PC-9 (cell line): ENCODE results near the gene MBTPS1. TPM values are rescaled to one million over a fixed set of nuclear protein-coding genes. Genes with fewer than 3 reads are reported as not detected.

Experiments
- BruUV-seq: library from RNA; stranded (reverse); fragments of 400-500 nt; replicated peaks from 2 replicates; lab custom pipeline; 2021; lab: Mats Ljungman, UMichigan
- CTCF ChIA-PET: fragments of 300-600 bp; sonication (Branson Sonifier 250); formaldehyde crosslinking; loops from one replicate; lab custom pipeline; 2022; ENCODE audit warnings: antibody characterized with exemption; lab: Charles Lee
- POLR2A ChIA-PET: fragments of 300-600 bp; sonication (Branson Sonifier 250); formaldehyde crosslinking; loops from one replicate; lab custom pipeline; 2022; ENCODE audit warnings: antibody characterized with exemption; ENCODE audit not compliant: unreplicated experiment; lab: Charles Lee
- DNase-seq, 2 experiments: peaks; one replicate each; pipeline versions ENCODE4 v3.0.0 to v3.0.0-alpha.2; 2015 to 2022; ENCODE audit warnings: mixed read lengths in 1 of 2
- H2AFZ ChIP-seq: fragments of 200-600 bp; sonication (generic); 2 replicates; pipeline ENCODE4 v1.8.1; 2017; ENCODE audit warnings: antibody characterized with exemption
- H3F3A ChIP-seq: fragments of 200-600 bp; sonication (generic); 2 replicates; pipeline ENCODE4 v1.8.1; 2017; ENCODE audit warnings: antibody characterized with exemption, mild to moderate bottlenecking, low read depth; ENCODE audit not compliant: insufficient read depth
- H3K27ac ChIP-seq: fragments of 200-600 bp; sonication (generic); 2 replicates; pipeline ENCODE4 v1.6.1; 2016; ENCODE audit warnings: mixed run types
- H3K27me3 ChIP-seq: fragments of 200-600 bp; sonication (generic); 2 replicates; pipeline ENCODE4 v1.6.1; 2016; ENCODE audit warnings: low read depth, mixed run types; ENCODE audit not compliant: insufficient read depth
- H3K36me3 ChIP-seq: fragments of 200-600 bp; sonication (generic); 2 replicates; pipeline ENCODE4 v1.6.1; 2016; ENCODE audit warnings: low read depth, mixed run types
- H3K4me1 ChIP-seq: fragments of 200-600 bp; sonication (generic); replicated peaks from 2 replicates; pipeline ENCODE4 v1.6.1; 2016; ENCODE audit warnings: mixed run types; ENCODE audit not compliant: insufficient read depth
- H3K4me2 ChIP-seq: fragments of 200-600 bp; sonication (generic); 2 replicates; pipeline ENCODE4 v1.6.1; 2017; ENCODE audit warnings: mixed run types
- H3K4me3 ChIP-seq: fragments of 200-600 bp; sonication (generic); 2 replicates; pipeline ENCODE4 v1.6.1; 2016; ENCODE audit warnings: mixed run types
- H3K79me2 ChIP-seq: fragments of 200-600 bp; sonication (generic); 2 replicates; pipeline ENCODE4 v1.6.1; 2017; ENCODE audit warnings: low read depth, mixed run types
- H3K9me2 ChIP-seq: fragments of 200-600 bp; sonication (generic); 2 replicates; pipeline ENCODE4 v1.8.1; 2017; ENCODE audit warnings: mild to moderate bottlenecking; ENCODE audit not compliant: insufficient read depth
- H3K9me3 ChIP-seq: fragments of 200-600 bp; sonication (generic); 2 replicates; pipeline ENCODE4 v1.8.1; 2016; ENCODE audit warnings: low read depth; ENCODE audit not compliant: insufficient read depth
- H4K20me1 ChIP-seq: fragments of 200-600 bp; sonication (generic); 2 replicates; pipeline ENCODE4 v1.8.1; 2017; ENCODE audit not compliant: insufficient read depth
- EZH2 ChIP-seq: fragments of 200-600 bp; sonication (generic); IDR thresholded peaks from 2 replicates; pipeline ENCODE4 v1.8.0; 2017; ENCODE audit warnings: antibody characterized with exemption, low read depth
- intact Hi-C: fragments of 100-400 bp; cut with micrococcal nuclease; formaldehyde crosslinking; loops from one replicate; pipeline ENCODE4 v1.10.0; 2022; ENCODE audit not compliant: unreplicated experiment
- total RNA-seq: library from RNA; stranded (reverse); gene quantifications from 2 replicates; pipeline ENCODE4 v1.2.3, GENCODE V29; 2021
- TF ChIP-seq, protein P1 (sequence below): fragments of 200-600 bp; sonication (generic); conservative IDR thresholded peaks from 2 replicates; pipeline ENCODE4 v1.6.1; 2017; ENCODE audit warnings: mixed run types, antibody characterized with exemption, mild to moderate bottlenecking, moderate library complexity

The MBTPS1 gene
- total RNA-seq, 1 experiment from 2014 or later: 96.0 TPM

DNA sequence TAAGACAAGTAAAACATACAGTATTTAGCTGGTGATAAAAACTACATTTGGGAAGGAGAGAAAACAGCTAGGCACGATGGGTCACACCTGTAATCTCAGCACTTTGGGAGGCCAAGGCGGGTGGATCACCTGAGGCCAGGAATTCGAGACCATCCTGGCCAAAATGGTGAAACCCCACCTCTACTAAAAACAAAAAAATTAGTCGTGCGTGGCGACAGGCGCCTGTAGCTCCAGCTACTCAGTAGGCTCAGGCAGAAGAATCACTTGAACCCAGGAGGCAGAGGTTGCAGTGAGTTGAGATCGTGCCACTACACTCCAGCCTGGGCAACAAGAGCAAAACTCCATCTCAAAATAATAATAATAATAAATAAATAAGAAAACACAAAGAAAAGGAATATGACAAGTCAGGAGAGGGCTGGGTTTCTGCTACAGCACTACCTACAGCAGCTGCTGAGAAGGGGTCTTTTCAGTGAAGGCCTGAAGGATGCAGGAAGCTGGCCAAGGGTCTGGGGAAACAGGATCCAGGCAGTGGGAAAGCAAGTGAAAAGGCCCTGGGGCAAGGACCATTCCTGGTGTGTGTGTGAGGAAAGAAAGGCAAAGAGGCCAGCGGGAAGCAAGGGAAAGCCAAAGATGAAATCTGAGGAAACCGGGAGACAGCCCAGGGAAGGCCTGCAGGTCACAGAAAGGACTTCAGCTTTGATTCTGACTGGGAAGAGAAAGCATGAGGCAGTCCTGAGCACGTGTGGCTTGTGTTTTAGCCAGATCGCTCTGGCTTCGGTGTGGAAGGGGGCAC is 10.6 kb downstream of the MBTPS1 start:
- DNase-seq: no peak
- peaks cover 29% of the 10 kb centered on the region for H4K20me1 ChIP-seq
- no peak overlapping the region for H3K27ac ChIP-seq
- H3K4me1 ChIP-seq: peaks cover 40% of the 10 kb centered on the region
- ChIA-PET POLR2A (no interaction called here), CTCF (no interaction called here)
- no peaks in the 10 kb centered on the region for H3K9me2 ChIP-seq
- H3K27me3 ChIP-seq: no peaks in the 10 kb centered on the region
- H3F3A ChIP-seq: peaks cover 26% of the 10 kb centered on the region
- no peak overlapping the region for H2AFZ ChIP-seq
- no peak overlapping the region for H3K4me2 ChIP-seq
- intact Hi-C loops: no loop called here
- H3K9me3 ChIP-seq: no peaks in the 10 kb centered on the region
- peaks cover 89% of the 10 kb centered on the region for H3K79me2 ChIP-seq
- no TSS peak for BruUV-seq
- TF ChIP-seq EZH2: no peak
- TF ChIP-seq, protein P1, sequence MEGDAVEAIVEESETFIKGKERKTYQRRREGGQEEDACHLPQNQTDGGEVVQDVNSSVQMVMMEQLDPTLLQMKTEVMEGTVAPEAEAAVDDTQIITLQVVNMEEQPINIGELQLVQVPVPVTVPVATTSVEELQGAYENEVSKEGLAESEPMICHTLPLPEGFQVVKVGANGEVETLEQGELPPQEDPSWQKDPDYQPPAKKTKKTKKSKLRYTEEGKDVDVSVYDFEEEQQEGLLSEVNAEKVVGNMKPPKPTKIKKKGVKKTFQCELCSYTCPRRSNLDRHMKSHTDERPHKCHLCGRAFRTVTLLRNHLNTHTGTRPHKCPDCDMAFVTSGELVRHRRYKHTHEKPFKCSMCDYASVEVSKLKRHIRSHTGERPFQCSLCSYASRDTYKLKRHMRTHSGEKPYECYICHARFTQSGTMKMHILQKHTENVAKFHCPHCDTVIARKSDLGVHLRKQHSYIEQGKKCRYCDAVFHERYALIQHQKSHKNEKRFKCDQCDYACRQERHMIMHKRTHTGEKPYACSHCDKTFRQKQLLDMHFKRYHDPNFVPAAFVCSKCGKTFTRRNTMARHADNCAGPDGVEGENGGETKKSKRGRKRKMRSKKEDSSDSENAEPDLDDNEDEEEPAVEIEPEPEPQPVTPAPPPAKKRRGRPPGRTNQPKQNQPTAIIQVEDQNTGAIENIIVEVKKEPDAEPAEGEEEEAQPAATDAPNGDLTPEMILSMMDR: no peak
- H3K4me3 ChIP-seq: no peak overlapping the region
- H3K36me3 ChIP-seq: peaks cover 10% of the 10 kb centered on the region

DNA sequence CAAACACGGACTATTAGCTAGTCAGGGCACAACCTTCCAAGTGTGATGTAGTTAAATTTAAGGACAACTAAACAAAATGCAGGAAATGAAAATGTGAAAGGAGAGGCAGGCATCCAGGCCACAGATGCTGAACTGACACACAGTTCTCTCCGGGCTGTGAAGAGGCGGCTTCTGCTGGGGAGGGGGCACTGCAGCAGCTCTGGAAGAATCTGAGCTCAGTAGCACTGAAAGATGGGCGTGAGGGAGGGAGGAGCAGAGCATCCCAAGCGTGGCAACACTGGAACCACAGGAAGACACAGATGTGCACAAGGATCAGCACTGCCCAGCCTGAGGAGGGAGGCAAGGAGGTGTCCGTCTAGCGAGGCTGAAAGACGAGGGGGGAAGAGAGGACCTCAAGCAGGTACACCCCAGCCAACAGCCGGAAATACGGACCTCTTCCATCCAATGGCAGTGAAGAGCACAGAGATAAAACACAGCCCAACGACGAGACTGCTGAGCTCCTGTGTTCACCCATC is 11.4 kb downstream of the MBTPS1 start:
- H3K27ac ChIP-seq: 0 out of 2 replicates have a peak overlapping the region, but pooled peaks have one; percentile 60
- DNase-seq: no peak
- H3K79me2 ChIP-seq: peaks cover 89% of the 10 kb centered on the region
- ChIA-PET CTCF (interaction anchor here (0.7 kb wide), 1 partner anchor 33 kb away, joined by 5 read pairs; no protein-coding TSS in a partner anchor), POLR2A (no interaction called here)
- H3K4me3 ChIP-seq: no peak overlapping the region
- TF ChIP-seq EZH2: no peak
- TF ChIP-seq, protein P1: no peak
- no peaks in the 10 kb centered on the region for H3K9me2 ChIP-seq
- BruUV-seq: no TSS peak
- intact Hi-C loops: no loop called here
- H4K20me1 ChIP-seq: peaks cover 26% of the 10 kb centered on the region
- peaks cover 10% of the 10 kb centered on the region; the same call in 1 of the 2 replicates for H3K36me3 ChIP-seq
- peaks cover 28% of the 10 kb centered on the region for H3F3A ChIP-seq
- peaks cover 48% of the 10 kb centered on the region for H3K4me1 ChIP-seq
- H3K4me2 ChIP-seq: peak overlapping the region; percentile 65; the same call in 1 of the 2 replicates
- no peaks in the 10 kb centered on the region for H3K9me3 ChIP-seq
- H3K27me3 ChIP-seq: no peaks in the 10 kb centered on the region
- no peak overlapping the region for H2AFZ ChIP-seq

DNA sequence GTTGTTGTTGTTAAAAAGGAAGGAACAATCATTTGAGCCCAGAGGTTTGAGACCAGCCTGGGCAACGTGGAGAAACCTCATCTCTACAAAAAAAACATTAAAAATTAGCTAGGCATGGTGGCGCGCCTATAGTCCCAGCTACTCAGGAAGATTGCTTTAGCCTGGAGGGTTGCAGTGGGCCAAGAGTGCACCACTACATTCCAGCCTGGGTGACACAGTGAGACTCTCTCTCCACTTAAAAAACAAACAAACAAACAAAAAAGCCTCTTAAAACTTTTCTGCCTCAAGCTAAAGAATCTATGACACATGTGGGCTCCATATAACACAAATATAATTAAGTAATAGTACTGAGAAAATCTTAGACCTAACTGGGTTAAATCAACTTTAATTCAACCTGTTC is 12.5 kb downstream of the MBTPS1 start:
- H3K36me3 ChIP-seq: peaks cover 9% of the 10 kb centered on the region; the same call in 1 of the 2 replicates
- peak in 1 of 2 experiments; percentile 69 for DNase-seq
- TF ChIP-seq, protein P1: no peak
- TF ChIP-seq EZH2: no peak
- intact Hi-C loops: no loop called here
- no peaks in the 10 kb centered on the region for H3K9me2 ChIP-seq
- H4K20me1 ChIP-seq: peaks cover 17% of the 10 kb centered on the region
- H3K79me2 ChIP-seq: peaks cover 84% of the 10 kb centered on the region
- no TSS peak for BruUV-seq
- H3K27me3 ChIP-seq: no peaks in the 10 kb centered on the region
- H3F3A ChIP-seq: peaks cover 37% of the 10 kb centered on the region
- H3K4me1 ChIP-seq: peaks cover 58% of the 10 kb centered on the region
- POLR2A ChIA-PET: no interaction called here
- no peaks in the 10 kb centered on the region for H3K9me3 ChIP-seq
- peak overlapping the region; percentile 60 for H3K27ac ChIP-seq
- H3K4me2 ChIP-seq: peak overlapping the region; percentile 65
- no peak overlapping the region for H2AFZ ChIP-seq
- no peak overlapping the region for H3K4me3 ChIP-seq
- CTCF ChIA-PET: no interaction called here
